A673 (cell line): ENCODE measurements around the gene ADAMTSL3. TPM values are rescaled to one million over a fixed set of nuclear protein-coding genes. Genes with fewer than 3 reads are reported as not detected.
A peak's percentile ranks its signal among the peaks of the same experiment; 100 is the strongest.
"Not testable (repeated sequence)": the region's sequence is repeated elsewhere in the genome, so short reads cannot be mapped to it uniquely, and the experiment has no call there.

ENCODE experiments used
- BruUV-seq: library from RNA; stranded (reverse); fragments of 400-500 nt; replicated peaks from 2 replicates; lab custom pipeline; 2021; lab: Mats Ljungman, UMichigan
- CTCF ChIA-PET: fragments of 300-600 bp; sonication (Branson Sonifier 250); formaldehyde crosslinking; loops from one replicate; lab custom pipeline; 2022; ENCODE audit warnings: antibody characterized with exemption; lab: Charles Lee
- POLR2A ChIA-PET: fragments of 300-600 bp; sonication (Branson Sonifier 250); formaldehyde crosslinking; loops from one replicate; lab custom pipeline; 2022; ENCODE audit warnings: antibody characterized with exemption; ENCODE audit not compliant: low non-redundant PET; lab: Charles Lee
- DNase-seq: peaks from one replicate; pipeline ENCODE4 v3.0.0-alpha.2; 2015; ENCODE audit warnings: low spot score
- H3K27ac ChIP-seq: fragments of 200-600 bp; sonication (generic); 2 replicates; pipeline ENCODE4 v1.5.1; 2016; ENCODE audit warnings: mixed run types, low read depth, mild to moderate bottlenecking, mixed read lengths, antibody characterized with exemption, low read length; ENCODE audit not compliant: poor library complexity, severe bottlenecking
- H3K27me3 ChIP-seq: fragments of 200-600 bp; sonication (generic); replicated peaks from 2 replicates; pipeline ENCODE4 v1.6.1; 2017; ENCODE audit warnings: mixed run types, low read depth, mild to moderate bottlenecking, mixed read lengths, antibody characterized with exemption, low read length; ENCODE audit not compliant: insufficient read depth, poor library complexity
- H3K36me3 ChIP-seq: fragments of 200-600 bp; sonication (generic); 2 replicates; pipeline ENCODE4 v1.6.1; 2016; ENCODE audit warnings: mixed run types, mild to moderate bottlenecking, mixed read lengths, antibody characterized with exemption, low read length; ENCODE audit not compliant: insufficient read depth, poor library complexity, severe bottlenecking
- H3K4me1 ChIP-seq: fragments of 200-600 bp; sonication (generic); 2 replicates; pipeline ENCODE4 v1.6.1; 2017; ENCODE audit warnings: mixed run types, mild to moderate bottlenecking, mixed read lengths, antibody characterized with exemption, low read length; ENCODE audit not compliant: insufficient read depth, poor library complexity, severe bottlenecking
- H3K4me3 ChIP-seq: fragments of 200-600 bp; sonication (generic); 2 replicates; pipeline ENCODE4 v1.5.1; 2016; ENCODE audit warnings: low read depth, mixed run types, mild to moderate bottlenecking, mixed read lengths, low read length; ENCODE audit not compliant: poor library complexity, severe bottlenecking
- H3K9me3 ChIP-seq: fragments of 200-600 bp; sonication (generic); 2 replicates; pipeline ENCODE4 v1.6.1; 2016; ENCODE audit warnings: mixed run types, low read depth, mild to moderate bottlenecking, mixed read lengths, antibody characterized with exemption, low read length; ENCODE audit not compliant: poor library complexity, severe bottlenecking
- CTCF ChIP-seq: fragments of 300-800, 200-600 bp; sonication (generic); conservative IDR thresholded peaks from 2 replicates; pipeline ENCODE4 v1.5.1; 2017; ENCODE audit warnings: low read depth, mild to moderate bottlenecking, antibody characterized with exemption, low read length, moderate library complexity, mixed read lengths
- EZH2 ChIP-seq: fragments of 200-600 bp; sonication (generic); IDR thresholded peaks from 2 replicates; pipeline ENCODE4 v1.6.1; 2017; ENCODE audit warnings: borderline replicate concordance, low read depth, mild to moderate bottlenecking, mixed read lengths, antibody characterized with exemption, low read length; ENCODE audit not compliant: poor library complexity, severe bottlenecking
- intact Hi-C: fragments of 100-400 bp; cut with micrococcal nuclease; formaldehyde crosslinking; loops from one replicate; pipeline ENCODE4 v1.10.0; 2022; ENCODE audit not compliant: unreplicated experiment
- total RNA-seq: library from RNA; stranded (reverse); gene quantifications from 2 replicates; pipeline ENCODE4 v1.2.3, GENCODE V29; 2021

Gene ADAMTSL3
- total RNA-seq, 1 experiment from 2014 or later: 0.95 TPM

DNA sequence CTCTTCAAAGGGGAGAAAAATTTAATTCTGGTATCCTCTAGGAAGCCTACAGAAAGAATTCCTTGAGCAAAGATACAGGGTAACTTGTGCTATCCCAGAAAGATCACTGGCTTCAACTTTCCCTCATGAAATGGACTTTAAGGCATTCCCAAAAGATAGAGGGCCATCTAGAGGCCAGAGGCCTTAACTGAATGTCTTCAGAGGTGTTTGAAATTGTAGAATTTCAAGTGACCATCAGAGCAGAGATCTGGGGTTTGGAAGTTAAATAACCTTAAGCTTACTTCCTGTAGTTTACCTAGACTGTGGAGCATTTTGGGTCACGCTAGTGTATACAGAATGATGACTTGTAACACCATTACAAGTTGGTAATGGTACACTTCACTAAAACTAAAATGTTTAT is 400.6 kb downstream of the ADAMTSL3 start:
- H3K36me3 ChIP-seq, POLR2A ChIA-PET, CTCF ChIA-PET, H3K27ac ChIP-seq, H3K9me3 ChIP-seq, H3K4me1 ChIP-seq, H3K27me3 ChIP-seq, intact Hi-C loops, H3K4me3 ChIP-seq, DNase-seq, BruUV-seq: not testable (repeated sequence)
- peak; percentile 25; the same call in 1 of the 2 replicates for TF ChIP-seq CTCF

GRCh38 chr15:84057714-84058331 is 403.9 kb downstream of the ADAMTSL3 start:
- no TSS peak for BruUV-seq
- DNase-seq: no peak

DNA sequence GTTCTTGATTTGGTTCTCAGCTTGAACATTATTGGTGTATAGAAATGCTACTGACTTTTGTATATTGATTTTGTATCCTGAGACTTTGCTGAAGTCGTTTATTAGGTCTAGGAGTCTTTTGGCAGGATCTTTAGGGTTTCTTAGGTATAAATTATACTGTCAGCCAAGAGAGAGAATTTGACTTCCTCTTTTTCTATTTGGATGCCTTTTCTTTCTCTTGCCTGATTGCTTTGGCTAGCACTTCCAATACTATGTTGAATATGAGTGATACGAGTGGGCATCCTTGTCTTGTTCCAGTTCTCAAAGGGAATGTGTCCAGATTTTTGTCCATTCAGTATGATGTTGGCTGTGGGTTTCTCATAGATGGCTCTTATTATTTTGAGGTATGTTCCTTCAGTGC is 409.8 kb downstream of the ADAMTSL3 start:
- H3K4me1 ChIP-seq, CTCF ChIA-PET, DNase-seq, intact Hi-C loops, H3K27me3 ChIP-seq, POLR2A ChIA-PET, H3K4me3 ChIP-seq, BruUV-seq, H3K27ac ChIP-seq, H3K36me3 ChIP-seq: not testable (repeated sequence)
- H3K9me3 ChIP-seq: peaks cover 15% of the 10 kb centered on the region

More at GRCh38 chr15:84057714-84058331, 403.9 kb downstream of the ADAMTSL3 start:
- TF ChIP-seq CTCF (no peak), EZH2 (no peak)
- no peak overlapping the region for H3K4me3 ChIP-seq
- peaks cover 1% of the 10 kb centered on the region for H3K9me3 ChIP-seq
- no peaks in the 10 kb centered on the region for H3K36me3 ChIP-seq
- POLR2A ChIA-PET: no interaction called here
- H3K4me1 ChIP-seq: no peaks in the 10 kb centered on the region
- H3K27me3 ChIP-seq: no peaks in the 10 kb centered on the region
- no peak overlapping the region for H3K27ac ChIP-seq
- intact Hi-C loops: no loop called here
- CTCF ChIA-PET: interaction anchor here (0.6 kb wide), 1 partner anchor 84 kb away, joined by 3 read pairs; no protein-coding TSS in a partner anchor

- DNase-seq: peak; percentile 40
- BruUV-seq, CTCF ChIA-PET, H3K27ac ChIP-seq, H3K9me3 ChIP-seq, H3K27me3 ChIP-seq, POLR2A ChIA-PET, intact Hi-C loops, H3K36me3 ChIP-seq, H3K4me3 ChIP-seq, H3K4me1 ChIP-seq: not testable (repeated sequence)
These were observed 414.8 kb downstream of the ADAMTSL3 start for GRCh38 chr15:84068674-84069073.

- POLR2A ChIA-PET, H3K27ac ChIP-seq, BruUV-seq, H3K4me3 ChIP-seq, H3K9me3 ChIP-seq, H3K36me3 ChIP-seq, DNase-seq, CTCF ChIA-PET, intact Hi-C loops: not testable (repeated sequence)
- H3K27me3 ChIP-seq: peaks cover 32% of the 10 kb centered on the region
- peaks cover 10% of the 10 kb centered on the region for H3K4me1 ChIP-seq
These were observed 424.1 kb downstream of the ADAMTSL3 start for GRCh38 chr15:84078038-84078437.

DNA sequence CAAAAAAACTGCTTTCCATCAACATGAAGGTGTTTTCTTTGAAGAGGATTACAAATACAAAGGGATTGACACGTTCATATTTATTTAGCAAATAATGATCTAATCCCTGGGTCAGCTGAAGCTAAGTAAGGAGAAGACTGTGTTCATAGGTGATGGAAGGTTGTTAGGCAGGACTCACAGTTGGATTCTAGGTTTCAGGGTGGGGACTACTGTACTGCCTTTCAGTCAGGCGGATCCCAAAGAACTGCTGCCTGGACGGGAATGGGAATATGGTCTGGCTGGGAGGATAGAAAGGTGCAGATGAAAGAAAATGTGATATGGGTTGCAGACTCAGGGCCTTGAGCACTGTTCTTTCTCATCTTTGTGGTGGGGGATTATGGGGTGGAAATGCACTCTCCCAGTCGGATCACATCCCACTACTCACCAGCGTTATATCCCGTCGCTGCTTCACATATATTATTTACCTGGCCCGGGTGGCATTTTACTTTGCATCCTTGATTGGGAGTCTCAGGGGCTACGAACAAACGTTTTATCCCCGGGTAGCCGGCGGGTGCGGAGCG is 425.5 kb downstream of the ADAMTSL3 start:
- Histone ChIP-seq H3K27me3 (peaks cover 34% of the 10 kb centered on the region), H3K4me1 (peaks cover 10% of the 10 kb centered on the region)
- H3K36me3 ChIP-seq, H3K27ac ChIP-seq, H3K9me3 ChIP-seq, H3K4me3 ChIP-seq, BruUV-seq, CTCF ChIA-PET, DNase-seq, POLR2A ChIA-PET, intact Hi-C loops: not testable (repeated sequence)
